ENCODE measurements around the gene ZNF580. TPM values are rescaled to one million over a fixed set of nuclear protein-coding genes. Genes with fewer than 3 reads are reported as not detected.

ZNF580 gene
- total RNA-seq, 1 experiment from 2014 or later: 15.2 TPM

- peak overlapping the region; percentile 48 for H2AFZ ChIP-seq (ENCODE audit: low read length)
These were observed 35.0 kb downstream of the ZNF580 start for GRCh38 chr19:55675661-55676354.

DNA sequence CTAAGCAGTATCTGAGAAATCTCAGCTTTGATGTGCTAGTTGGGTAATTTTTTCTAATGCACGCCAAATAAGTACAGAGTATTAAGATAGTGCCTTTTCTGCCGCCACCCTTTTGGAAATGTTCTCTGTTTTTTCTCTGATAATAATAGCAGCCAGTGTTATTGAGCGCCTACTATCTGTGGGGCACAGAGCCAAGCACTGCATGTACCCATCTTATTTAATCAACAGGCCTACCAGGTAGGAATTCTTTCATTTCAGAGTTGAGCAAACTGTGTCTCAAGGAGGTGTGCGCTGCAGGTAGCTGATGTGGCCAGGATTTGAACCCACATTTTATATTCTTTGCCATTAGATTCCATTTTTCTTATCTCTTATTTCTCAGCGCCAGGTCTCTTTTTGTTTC lies 35.6 kb downstream of the ZNF580 start:
- POLR2A ChIA-PET (ENCODE audit: unreplicated experiment): no interaction called here
- H3F3A ChIP-seq (ENCODE audit: low read length, unreplicated experiment): peaks cover 12% of the 10 kb centered on the region
- no peak overlapping the region for H2AFZ ChIP-seq (ENCODE audit: low read length)
- peaks cover 84% of the 10 kb centered on the region for H3K79me2 ChIP-seq (ENCODE audit: low read length)
- TF ChIP-seq CTCF (conservative IDR thresholded peaks at IDR 0.05; ENCODE audit: low read depth, low read length) (peak; percentile 58; the same call in 1 of the 2 replicates), EZH2phosphoT487 (IDR thresholded peaks at IDR 0.05; ENCODE audit: borderline replicate concordance, low read length) (no peak), EZH2 (IDR thresholded peaks at IDR 0.05; ENCODE audit: low read length, unreplicated experiment) (no peak)
- H3K9ac ChIP-seq (ENCODE audit: low read length): peak overlapping the region; percentile 88
- BruUV-seq (replicated peaks): no TSS peak
- H3K4me2 ChIP-seq (ENCODE audit: low read length): peak overlapping the region; percentile 90
- peaks cover 39% of the 10 kb centered on the region for H4K20me1 ChIP-seq (ENCODE audit: low read length)
- H3K9me3 ChIP-seq (ENCODE audit: low read length): no peaks in the 10 kb centered on the region
- no peak overlapping the region for H3K27ac ChIP-seq (ENCODE audit: low read length)
- H3K4me1 ChIP-seq (ENCODE audit: insufficient read depth, low read length): peaks cover 35% of the 10 kb centered on the region
- H3K36me3 ChIP-seq (ENCODE audit: low read depth, low read length): peaks cover 35% of the 10 kb centered on the region
- CTCF ChIA-PET: no interaction called here
- intact Hi-C loops (cut with micrococcal nuclease): no loop called here
- no peaks in the 10 kb centered on the region for H3K27me3 ChIP-seq (ENCODE audit: low read length)
- H3K9me2 ChIP-seq (replicated peaks; ENCODE audit: low read length): no peaks in the 10 kb centered on the region
- peak overlapping the region; percentile 85 for H3K4me3 ChIP-seq (ENCODE audit: low read length)
- peak; percentile 53 for DNase-seq
- no peak for ATAC-seq

More at GRCh38 chr19:55675661-55676354, 35.0 kb downstream of the ZNF580 start:
- CTCF ChIA-PET: no interaction called here
- peak; percentile 15 for DNase-seq
- POLR2A ChIA-PET (ENCODE audit: unreplicated experiment): interaction anchor here (0.6 kb wide), 1 partner anchor 35 kb away, joined by 5 read pairs; the partner anchor contains the start of gene ZNF580
- Histone ChIP-seq H4K20me1 (ENCODE audit: low read length) (peaks cover 35% of the 10 kb centered on the region), H3K79me2 (ENCODE audit: low read length) (peaks cover 83% of the 10 kb centered on the region), H3K4me2 (ENCODE audit: low read length) (peak overlapping the region; percentile 90), H3K9me2 (replicated peaks; ENCODE audit: low read length) (no peaks in the 10 kb centered on the region), H3K27me3 (ENCODE audit: low read length) (no peaks in the 10 kb centered on the region), H3K27ac (ENCODE audit: low read length) (peak overlapping the region; percentile 21), H3K36me3 (ENCODE audit: low read depth, low read length) (peaks cover 30% of the 10 kb centered on the region), H3K4me1 (ENCODE audit: insufficient read depth, low read length) (peaks cover 35% of the 10 kb centered on the region), H3K9me3 (ENCODE audit: low read length) (no peaks in the 10 kb centered on the region), H3K4me3 (ENCODE audit: low read length) (peak overlapping the region; percentile 85), H3F3A (ENCODE audit: low read length, unreplicated experiment) (peaks cover 12% of the 10 kb centered on the region), H3K9ac (ENCODE audit: low read length) (peak overlapping the region; percentile 88)
- intact Hi-C loops (cut with micrococcal nuclease): no loop called here
- BruUV-seq (replicated peaks): TSS peak; percentile 44
- ATAC-seq: no peak
- TF ChIP-seq CTCF (conservative IDR thresholded peaks at IDR 0.05; ENCODE audit: low read depth, low read length): no peak
- no peak for TF ChIP-seq EZH2phosphoT487 (IDR thresholded peaks at IDR 0.05; ENCODE audit: borderline replicate concordance, low read length)
- no peak for TF ChIP-seq EZH2 (IDR thresholded peaks at IDR 0.05; ENCODE audit: low read length, unreplicated experiment)

GRCh38 chr19:55676889-55677505 lies 36.2 kb downstream of the ZNF580 start:
- TF ChIP-seq EZH2 (IDR thresholded peaks at IDR 0.05; ENCODE audit: low read length, unreplicated experiment) (no peak), EZH2phosphoT487 (IDR thresholded peaks at IDR 0.05; ENCODE audit: borderline replicate concordance, low read length) (no peak), CTCF (conservative IDR thresholded peaks at IDR 0.05; ENCODE audit: low read depth, low read length) (no peak)
- ChIA-PET CTCF (no interaction called here), POLR2A (ENCODE audit: unreplicated experiment) (no interaction called here)
- peaks cover 39% of the 10 kb centered on the region for H3K36me3 ChIP-seq (ENCODE audit: low read depth, low read length)
- no peak overlapping the region for H3K27ac ChIP-seq (ENCODE audit: low read length)
- no peak for ATAC-seq
- peaks cover 11% of the 10 kb centered on the region for H3F3A ChIP-seq (ENCODE audit: low read length, unreplicated experiment)
- H3K4me3 ChIP-seq (ENCODE audit: low read length): peak overlapping the region; percentile 85
- no peak for DNase-seq
- peaks cover 84% of the 10 kb centered on the region for H3K79me2 ChIP-seq (ENCODE audit: low read length)
- H3K9ac ChIP-seq (ENCODE audit: low read length): peak overlapping the region; percentile 88; the same call in 1 of the 2 replicates
- peaks cover 35% of the 10 kb centered on the region for H3K4me1 ChIP-seq (ENCODE audit: insufficient read depth, low read length)
- H2AFZ ChIP-seq (ENCODE audit: low read length): no peak overlapping the region
- no peaks in the 10 kb centered on the region for H3K27me3 ChIP-seq (ENCODE audit: low read length)
- H4K20me1 ChIP-seq (ENCODE audit: low read length): peaks cover 39% of the 10 kb centered on the region
- no peaks in the 10 kb centered on the region for H3K9me2 ChIP-seq (replicated peaks; ENCODE audit: low read length)
- no TSS peak for BruUV-seq (replicated peaks)
- intact Hi-C loops (cut with micrococcal nuclease): no loop called here
- H3K9me3 ChIP-seq (ENCODE audit: low read length): no peaks in the 10 kb centered on the region
- H3K4me2 ChIP-seq (ENCODE audit: low read length): peak overlapping the region; percentile 90
